GM21447 (cell line): ENCODE results near the gene RAC2.

ENCODE experiments used
- ATAC-seq: cut with Tn5 transposase; IDR thresholded peaks from one replicate; pipeline ENCODE4 v1.9.1; 2021; ENCODE audit not compliant: unreplicated experiment

RAC2 gene

GRCh38 chr22:37276776-37277175 is 32.7 kb upstream of the RAC2 start:
- no peak for ATAC-seq

GRCh38 chr22:37275622-37276021 is 31.6 kb upstream of the RAC2 start:
- ATAC-seq = no peak

- ATAC-seq = no peak
These were observed 31.1 kb upstream of the RAC2 start for GRCh38 chr22:37275134-37275533.

- ATAC-seq = no peak
These were observed 30.4 kb upstream of the RAC2 start for GRCh38 chr22:37274380-37274862.

- ATAC-seq = no peak
These were observed 29.8 kb upstream of the RAC2 start for GRCh38 chr22:37273846-37274225.

- no peak for ATAC-seq
These were observed 29.2 kb upstream of the RAC2 start for GRCh38 chr22:37273126-37273845.

GRCh38 chr22:37270928-37271650 is 27.0 kb upstream of the RAC2 start:
- ATAC-seq = no peak

GRCh38 chr22:37269936-37270678 is 26.0 kb upstream of the RAC2 start:
- ATAC-seq = no peak

GRCh38 chr22:37267661-37268413 is 23.8 kb upstream of the RAC2 start:
- no peak for ATAC-seq

GRCh38 chr22:37267135-37267587 is 23.1 kb upstream of the RAC2 start:
- ATAC-seq = no peak

GRCh38 chr22:37266581-37267134 is 22.6 kb upstream of the RAC2 start:
- ATAC-seq = no peak

- no peak for ATAC-seq
These were observed 20.2 kb upstream of the RAC2 start for GRCh38 chr22:37263966-37264887.

- ATAC-seq = no peak
These were observed 18.3 kb upstream of the RAC2 start for GRCh38 chr22:37262346-37262745.

- ATAC-seq = no peak
These were observed 16.9 kb upstream of the RAC2 start for GRCh38 chr22:37260901-37261336.

GRCh38 chr22:37260155-37260795 is 16.2 kb upstream of the RAC2 start:
- no peak for ATAC-seq

- no peak for ATAC-seq
These were observed 15.5 kb upstream of the RAC2 start for GRCh38 chr22:37259540-37260029.

GRCh38 chr22:37258753-37259401 is 14.8 kb upstream of the RAC2 start:
- no peak for ATAC-seq

GRCh38 chr22:37258005-37258752 is 14.1 kb upstream of the RAC2 start:
- ATAC-seq = no peak
